SK-N-SH (cell line): Measurements from ENCODE around the gene IFNA2.

Experiments used
- CTCF ChIP-seq: fragments of 200-600 bp; sonication (generic); IDR thresholded peaks from 2 replicates; pipeline ENCODE4 v1.6.1; 2017; ENCODE audit warnings: antibody characterized with exemption, mild to moderate bottlenecking, moderate library complexity
- EZH2phosphoT487 ChIP-seq: fragments of 200-600 bp; sonication (generic); IDR thresholded peaks from 2 replicates; pipeline ENCODE4 v1.6.1; 2017; ENCODE audit warnings: low read depth, mixed run types, mild to moderate bottlenecking, antibody characterized with exemption, moderate library complexity, borderline replicate concordance
- POLR2AphosphoS5 ChIP-seq: IDR thresholded peaks from 2 replicates; pipeline ENCODE4 v1.6.1; 2012; ENCODE audit warnings: low read depth, low read length
- TAF1 ChIP-seq: IDR thresholded peaks from 2 replicates; pipeline ENCODE4 v1.6.1; 2012; ENCODE audit warnings: low read depth, mild to moderate bottlenecking, low read length, moderate library complexity, borderline replicate concordance
- USF2 ChIP-seq: fragments of 150-350 bp; IDR thresholded peaks from 2 replicates; pipeline ENCODE4 v1.6.1; 2017; ENCODE audit warnings: antibody characterized with exemption, low read length, low read depth, borderline replicate concordance

- no peak for TF ChIP-seq TAF1
- no peak for TF ChIP-seq CTCF
- no peak for TF ChIP-seq POLR2AphosphoS5
- no peak for TF ChIP-seq EZH2phosphoT487
- no peak for TF ChIP-seq USF2
These were observed 17.4 kb upstream of the IFNA2 start for GRCh38 chr9:21402386-21403251.
